GM12878 (cell line): ENCODE data around the gene ZNF726. TPM values are rescaled to one million over a fixed set of nuclear protein-coding genes. Genes with fewer than 3 reads are reported as not detected.

Source experiments
- ATAC-seq: fragments of 200-7000 bp; cut with Tn5 transposase; 3 replicates; pipeline ENCODE4 v1.9.1; 2020; ENCODE audit warnings: mild to moderate bottlenecking, moderate library complexity
- BruUV-seq: library from RNA; stranded (reverse); fragments of 400-500 nt; replicated peaks from 2 replicates; lab custom pipeline; 2021; lab: Mats Ljungman, UMichigan
- CTCF ChIA-PET: fragments of 300-600 bp; sonication (Branson Sonifier 250); formaldehyde crosslinking; extraction: SDS; loops from one replicate; lab custom pipeline; 2021; ENCODE audit warnings: inconsistent platforms; lab: Yijun Ruan, JAX
- POLR2A ChIA-PET: fragments of 350-600 bp; formaldehyde crosslinking; extraction: SDS; loops from one replicate; lab custom pipeline; 2021; ENCODE audit warnings: inconsistent platforms; lab: Charles Lee
- RAD21 ChIA-PET: fragments of 300-600 bp; sonication (Branson Sonifier 250); formaldehyde crosslinking; loops from one replicate; lab custom pipeline; 2023; ENCODE audit warnings: antibody characterized with exemption; ENCODE audit not compliant: unreplicated experiment; lab: Charles Lee
- SMC1A ChIA-PET: fragments of 300-600 bp; sonication (Branson Sonifier 250); formaldehyde crosslinking; loops from one replicate; lab custom pipeline; 2023; ENCODE audit not compliant: unreplicated experiment, uncharacterized antibody; lab: Charles Lee
- DNase-seq: peaks from one replicate; pipeline ENCODE4 v3.0.0-alpha.2; 2011; ENCODE audit warnings: low read depth, low spot score
- FAIRE-seq: peaks from 3 replicates; lab custom pipeline; 2011; peaks lifted over from hg19 to GRCh38; lab: Jason Lieb, UNC
- H2AFZ ChIP-seq: 2 replicates; pipeline ENCODE4 v1.6.0; 2011; ENCODE audit warnings: low read depth, low read length, control low read depth; ENCODE audit not compliant: control insufficient read depth
- H3K27ac ChIP-seq: 2 replicates; pipeline ENCODE4 v1.5.1; 2011; ENCODE audit warnings: control low read depth; ENCODE audit not compliant: control insufficient read depth, insufficient read depth
- H3K27me3 ChIP-seq, 2 experiments: replicated peaks in 1 of 2; 2 replicates each; pipeline versions ENCODE4 v1.6.0 to v1.6.1; 2011; ENCODE audit warnings: low read length in 1 of 2; ENCODE audit not compliant: control insufficient read depth in 2 of 2, insufficient read depth in 2 of 2
- H3K36me3 ChIP-seq, 2 experiments: 2 replicates each; pipeline ENCODE4 v1.5.1; 2011; ENCODE audit warnings: low read length in 1 of 2; ENCODE audit not compliant: control insufficient read depth in 2 of 2, insufficient read depth in 2 of 2
- H3K4me1 ChIP-seq: 2 replicates; pipeline ENCODE4 v1.6.1; 2011; ENCODE audit warnings: mild to moderate bottlenecking, low read length, moderate library complexity, mixed read lengths; ENCODE audit not compliant: control insufficient read depth, insufficient read depth
- H3K4me2 ChIP-seq: 2 replicates; pipeline ENCODE4 v1.6.0; 2011; ENCODE audit warnings: control low read depth; ENCODE audit not compliant: control insufficient read depth, insufficient read depth
- H3K4me3 ChIP-seq: fragments of 200-600 bp; sonication (generic); 2 replicates; pipeline ENCODE4 v1.5.1; 2016
- H3K79me2 ChIP-seq: 2 replicates; pipeline ENCODE4 v1.6.0; 2011; ENCODE audit warnings: low read length; ENCODE audit not compliant: control insufficient read depth, insufficient read depth
- H3K9ac ChIP-seq: 2 replicates; pipeline ENCODE4 v1.8.0; 2011; ENCODE audit warnings: low read length, control low read depth, mixed read lengths; ENCODE audit not compliant: control insufficient read depth, insufficient read depth
- H3K9me3 ChIP-seq: replicated peaks from 3 replicates; pipeline ENCODE4 v1.5.1; 2011; ENCODE audit warnings: mild to moderate bottlenecking, low read length; ENCODE audit not compliant: control insufficient read depth, insufficient read depth
- H4K20me1 ChIP-seq: 2 replicates; pipeline ENCODE4 v1.6.0; 2011; ENCODE audit not compliant: control insufficient read depth, insufficient read depth
- ATF3 ChIP-seq: IDR thresholded peaks from 2 replicates; pipeline ENCODE4 v1.6.1; 2011; ENCODE audit warnings: low read depth, mild to moderate bottlenecking, low read length, moderate library complexity, borderline replicate concordance; ENCODE audit errors: extremely low read depth
- BMI1 ChIP-seq: fragments of 450-650 bp; IDR thresholded peaks from 2 replicates; pipeline ENCODE4 v1.6.1; 2016; ENCODE audit warnings: mild to moderate bottlenecking, moderate library complexity, borderline replicate concordance
- CEBPB ChIP-seq, 2 experiments: fragments of 150-350 bp in 1 of 2; IDR thresholded peaks; 2 replicates each; pipeline ENCODE4 v1.6.1; 2012 to 2014; ENCODE audit warnings: low read depth in 2 of 2, low read length in 2 of 2, borderline replicate concordance in 1 of 2, inconsistent platforms in 1 of 2
- CHD4 ChIP-seq: fragments of 200-600 bp; sonication (generic); IDR thresholded peaks from 2 replicates; pipeline ENCODE4 v1.6.1; 2016; ENCODE audit warnings: mild to moderate bottlenecking
- CREM ChIP-seq: IDR thresholded peaks from 2 replicates; pipeline ENCODE4 v1.6.1; 2014; ENCODE audit warnings: antibody characterized with exemption, low read depth
- HCFC1 ChIP-seq: fragments of 150-350 bp; IDR thresholded peaks from 2 replicates; pipeline ENCODE4 v1.6.1; 2014; ENCODE audit warnings: low read length
- KDM1A ChIP-seq: fragments of 200-600 bp; sonication (generic); IDR thresholded peaks from 2 replicates; pipeline ENCODE4 v1.6.1; 2016; ENCODE audit warnings: borderline replicate concordance
- KLF5 ChIP-seq: fragments of 450-650 bp; IDR thresholded peaks from 2 replicates; pipeline ENCODE4 v1.6.1; 2014; ENCODE audit warnings: mild to moderate bottlenecking; ENCODE audit not compliant: partially characterized antibody
- MEF2A ChIP-seq: IDR thresholded peaks from 2 replicates; pipeline ENCODE4 v1.6.1; 2011; ENCODE audit warnings: low read depth, mild to moderate bottlenecking, low read length, moderate library complexity; ENCODE audit not compliant: insufficient read depth
- MLLT1 ChIP-seq: fragments of 450-650 bp; IDR thresholded peaks from 2 replicates; pipeline ENCODE4 v1.6.1; 2016; ENCODE audit warnings: mild to moderate bottlenecking
- MYC ChIP-seq: IDR thresholded peaks from 2 replicates; pipeline ENCODE4 v1.6.1; 2011; ENCODE audit warnings: mild to moderate bottlenecking, low read length, moderate library complexity, inconsistent platforms; ENCODE audit not compliant: insufficient read depth, insufficient replicate concordance, insufficient read length, severe bottlenecking
- NFYB ChIP-seq: IDR thresholded peaks from 2 replicates; pipeline ENCODE4 v1.6.1; 2011; ENCODE audit warnings: low read depth, mild to moderate bottlenecking, low read length, improper control_type of control experiment, moderate library complexity; ENCODE audit not compliant: insufficient read depth
- RUNX3 ChIP-seq: IDR thresholded peaks from 2 replicates; pipeline ENCODE4 v1.6.1; 2012; ENCODE audit warnings: low read length, inconsistent platforms
- TCF12 ChIP-seq: IDR thresholded peaks from 2 replicates; pipeline ENCODE4 v1.6.1; 2011; ENCODE audit warnings: low read depth, mild to moderate bottlenecking, low read length
- USF1 ChIP-seq: IDR thresholded peaks from 2 replicates; pipeline ENCODE4 v1.6.1; 2011; ENCODE audit warnings: borderline replicate concordance, low read depth, mild to moderate bottlenecking, moderate library complexity, mixed read lengths, low read length; ENCODE audit not compliant: insufficient read depth; ENCODE audit errors: extremely low read length
- ZNF592 ChIP-seq: fragments of 450-650 bp; IDR thresholded peaks from 2 replicates; pipeline ENCODE4 v1.6.1; 2017; ENCODE audit warnings: mild to moderate bottlenecking, moderate library complexity
- ZZZ3 ChIP-seq: IDR thresholded peaks from 2 replicates; pipeline ENCODE4 v1.6.1; 2011; ENCODE audit warnings: low read depth; ENCODE audit not compliant: control insufficient read depth, insufficient read length
- WGBS: methylation state at CpG from one replicate; pipeline ENCODE4 v1.1.6; 2016; ENCODE audit warnings: low lambda C conversion rate; ENCODE audit not compliant: insufficient replicate concordance, insufficient coverage; ENCODE audit errors: missing lambda C conversion rate; 5-methylcytosine and 5-hydroxymethylcytosine counted together
- in situ Hi-C: fragments of 300-500 bp; cut with MboI; formaldehyde crosslinking; loops from 9 replicates; pipeline ENCODE4 v1.14.3; 2018; ENCODE audit warnings: mixed read lengths
- intact Hi-C: fragments of 100-400 bp; cut with micrococcal nuclease; formaldehyde crosslinking; loops from one replicate; pipeline ENCODE4 v1.14.2; 2022; ENCODE audit not compliant: unreplicated experiment
- polyA plus RNA-seq, 11 experiments: library from polyadenylated mRNA; depleted of rRNA in 4 of 11; unstranded in 6 of 11; stranded (reverse) in 5 of 11; fragments of >200 nt; fragmentation: Nextera tagmentation in 4 of 11; fragmentation: Illumina TruSeq in 1 of 11; extraction: Ambion mirVana in 4 of 11; extraction: Trizol in 1 of 11; gene quantifications; 1 replicate in 1 of 11; 2 replicates in 10 of 11; pipeline versions ENCODE4 v1.2.1 to v1.2.3, GENCODE V29; 2011 to 2016; ENCODE audit warnings: inconsistent platforms in 2 of 11, missing spikeins in 2 of 11, low read depth in 1 of 11
- total RNA-seq, 4 experiments: library from RNA; depleted of rRNA in 3 of 4; stranded (reverse); fragments of >200 nt in 3 of 4; fragmentation: Illumina TruSeq in 1 of 4; extraction: Trizol in 1 of 4; gene quantifications; 2 replicates each; pipeline versions ENCODE4 v1.2.1 to v1.2.3, GENCODE V29; 2013 to 2021

ZNF726 gene
- total and polyA plus RNA-seq, 10 of the 15 experiments (the other 5 are each of a cell fraction or from before 2014, with no cell fraction given), result 0.69 to 2.3 (median 1.5) TPM

GRCh38 chr19:23887642-23888041 is 27.0 kb upstream of the ZNF726 start:
- DNase-seq (no peak), ATAC-seq (no peak), FAIRE-seq (no peak)
- in situ Hi-C loops, result no loop called here
- no peaks in the 10 kb centered on the region for H4K20me1 ChIP-seq
- H3K27me3 ChIP-seq, result no peaks in the 10 kb centered on the region
- no peak overlapping the region for H3K4me3 ChIP-seq
- intact Hi-C loops, result no loop called here
- no peak overlapping the region for H3K4me2 ChIP-seq
- H3K79me2 ChIP-seq, result no peaks in the 10 kb centered on the region
- RAD21 ChIA-PET, result no interaction called here
- SMC1A ChIA-PET, result no interaction called here
- H3K9me3 ChIP-seq, result no peaks in the 10 kb centered on the region; the same call in 2 of the 3 replicates
- 73% methylated on average over 5 of the region's 5 CpGs for WGBS
- TF ChIP-seq KLF5 (no peak), MYC (no peak), ATF3 (no peak), USF1 (no peak), CHD4 (no peak), CREM (no peak), NFYB (no peak), RUNX3 (no peak), ZZZ3 (no peak), HCFC1 (no peak), CEBPB (IDR thresholded peaks at IDR 0.05; ENCODE audit: borderline replicate concordance in 1 of 2, low read depth in 2 of 2, low read length in 2 of 2) (no peak), MEF2A (no peak), TCF12 (no peak), MLLT1 (no peak), BMI1 (no peak), KDM1A (no peak), ZNF592 (no peak)
- no TSS peak for BruUV-seq
- H3K9ac ChIP-seq, result no peak overlapping the region
- CTCF ChIA-PET, result no interaction called here
- no peaks in the 10 kb centered on the region for H3K36me3 ChIP-seq
- no peaks in the 10 kb centered on the region for H3K4me1 ChIP-seq
- POLR2A ChIA-PET, result no interaction called here
- H2AFZ ChIP-seq, result no peak overlapping the region
- H3K27ac ChIP-seq, result no peak overlapping the region
